Dermis lymphatic vessel endothelial cell (primary cell): ENCODE data around the gene DDX28. TPM values are rescaled to one million over a fixed set of nuclear protein-coding genes. Genes with fewer than 3 reads are reported as not detected.

Experiments used
- total RNA-seq: library from RNA; depleted of rRNA; stranded (reverse); fragments of >200 nt; gene quantifications from 2 replicates; pipeline ENCODE4 v1.2.1, GENCODE V29; 2014

The DDX28 gene
- 23.5 and 25.4 TPM in 2 replicates for total RNA-seq

GRCh38 chr16:68022728-68023537 lies at the start of gene DDX28, which contains the start of gene DUS2:
Gene DDX28 (minus strand): TSS chr16:68023232. CDS start chr16:68023202, 30 bp downstream.
Gene DUS2 (plus strand): TSS chr16:68023284. CDS start chr16:68038024, 14,740 bp downstream.

GRCh38 chr16:68015681-68016080 lies 7.4 kb downstream of the DDX28 start, which contains the start of gene DPEP2NB:
Gene DPEP2NB (minus strand): TSS chr16:68015911. CDS start chr16:68015770, 141 bp downstream.

GRCh38 chr16:67998779-67999688 lies 24.0 kb downstream of the DDX28 start, which contains the start of gene DPEP2:
Gene DPEP2 (minus strand): TSS chr16:67999484. CDS start chr16:67993212, 6,272 bp downstream.

GRCh38 chr16:67979955-67980678 lies 42.9 kb downstream of the DDX28 start, which contains the start of gene DPEP3:
Gene DPEP3 (minus strand): TSS chr16:67980499. CDS start chr16:67980380, 119 bp downstream.

Other genes starting within 250 kb of the DDX28 start
- gene RANBP10, start 216.7 kb downstream of the DDX28 start, total RNA-seq: 7.0 and 7.9 TPM in 2 replicates
- gene TSNAXIP1, start 216.3 kb downstream of the DDX28 start, total RNA-seq: 0.26 and 0.76 TPM in 2 replicates
- gene THAP11, start 180.9 kb downstream of the DDX28 start, total RNA-seq: 34.5 and 38.6 TPM in 2 replicates
- gene NUTF2, start 176.3 kb downstream of the DDX28 start, total RNA-seq: 161 and 190 TPM in 2 replicates
- 16.4 and 16.6 TPM in 2 replicates for gene CENPT, start 175.5 kb downstream of the DDX28 start, total RNA-seq
- 43.3 and 46.4 TPM in 2 replicates for gene EDC4, start 150.2 kb downstream of the DDX28 start, total RNA-seq
- gene NRN1L, start 138.3 kb downstream of the DDX28 start, total RNA-seq: 0.22 TPM in 1 of 2 replicates, not detected in the other
- 13.3 and 14.9 TPM in 2 replicates for gene PSKH1, start 130.0 kb downstream of the DDX28 start, total RNA-seq
- 0.26 and 0.33 TPM in 2 replicates for gene CTRL, start 91.4 kb downstream of the DDX28 start, total RNA-seq
- gene PSMB10, start 86.4 kb downstream of the DDX28 start, total RNA-seq: 70.5 and 98.4 TPM in 2 replicates
- gene LCAT, start 79.1 kb downstream of the DDX28 start, total RNA-seq: 2.8 and 3.0 TPM in 2 replicates
- 55.5 and 80.1 TPM in 2 replicates for gene SLC12A4, start 54.6 kb downstream of the DDX28 start, total RNA-seq
- gene DPEP3, start 42.7 kb downstream of the DDX28 start, total RNA-seq: 0.09 and 0.11 TPM in 2 replicates
- 15.0 and 30.2 TPM in 2 replicates for gene DPEP2, start 23.7 kb downstream of the DDX28 start, total RNA-seq
- gene DPEP2NB, start 7.3 kb downstream of the DDX28 start, total RNA-seq: 0.09 and 0.11 TPM in 2 replicates
- 20.9 and 23.5 TPM in 2 replicates for gene DUS2, start 52 bp upstream of the DDX28 start, total RNA-seq
- gene NFATC3, start 62.1 kb upstream of the DDX28 start, total RNA-seq: 19.5 and 29.1 TPM in 2 replicates
- 0.17 and 1.7 TPM in 2 replicates for gene ESRP2, start 212.9 kb upstream of the DDX28 start, total RNA-seq
- gene PLA2G15, start 222.1 kb upstream of the DDX28 start, total RNA-seq: 20.0 and 21.6 TPM in 2 replicates
- 8.6 and 10.9 TPM in 2 replicates for gene SLC7A6, start 241.3 kb upstream of the DDX28 start, total RNA-seq